GM18508 (cell line): ENCODE data around the gene TMCC3.

ENCODE experiments used
- ATAC-seq: cut with Tn5 transposase; IDR thresholded peaks from one replicate; pipeline ENCODE4 v1.9.1; 2021; ENCODE audit warnings: moderate number of reproducible peaks; ENCODE audit not compliant: insufficient read depth, unreplicated experiment

The TMCC3 gene

GRCh38 chr12:94538318-94538717 is 112.0 kb downstream of the TMCC3 start:
- ATAC-seq = no peak

- no peak for ATAC-seq
These were observed 114.1 kb downstream of the TMCC3 start for GRCh38 chr12:94536040-94536965.

GRCh38 chr12:94535510-94535921 is 114.8 kb downstream of the TMCC3 start:
- no peak for ATAC-seq

GRCh38 chr12:94534774-94535509 is 115.4 kb downstream of the TMCC3 start:
- ATAC-seq = no peak

- no peak for ATAC-seq
These were observed 116.1 kb downstream of the TMCC3 start for GRCh38 chr12:94534278-94534677.

GRCh38 chr12:94532490-94533422 is 117.6 kb downstream of the TMCC3 start:
- ATAC-seq = no peak

- ATAC-seq = no peak
These were observed 119.1 kb downstream of the TMCC3 start for GRCh38 chr12:94531196-94531720.

- ATAC-seq = no peak
These were observed 124.4 kb downstream of the TMCC3 start for GRCh38 chr12:94525951-94526350.
